CD14-positive monocyte (primary cell): ENCODE results near the gene MPRIP. TPM values are rescaled to one million over a fixed set of nuclear protein-coding genes. Genes with fewer than 3 reads are reported as not detected.

Source experiments
- DNase-seq, 3 donors: peaks; one replicate each; pipeline ENCODE4 v3.0.0-alpha.2; 2011 to 2022
- H2AFZ ChIP-seq: 2 replicates; pipeline ENCODE4 v1.6.0; 2012; ENCODE audit warnings: mild to moderate bottlenecking, low read depth, low read length, inconsistent platforms; ENCODE audit not compliant: insufficient read depth, poor library complexity, severe bottlenecking
- H3K27ac ChIP-seq, 2 donors: 1 replicate in 1 of 2; 2 replicates in 1 of 2; pipeline ENCODE4 v1.5.1; 2012 to 2013; ENCODE audit warnings: low read length in 2 of 2, control low read depth in 1 of 2, inconsistent platforms in 1 of 2, low read depth in 1 of 2, mild to moderate bottlenecking in 1 of 2
- H3K27me3 ChIP-seq, 2 donors: one replicate each; pipeline versions ENCODE4 v1.6.0 to v1.6.1; 2011 to 2013; ENCODE audit warnings: low read length in 2 of 2; ENCODE audit not compliant: control insufficient read depth in 2 of 2, insufficient read depth in 2 of 2
- H3K36me3 ChIP-seq, 2 donors: replicated peaks in 1 of 2; 1 replicate in 1 of 2; 2 replicates in 1 of 2; pipeline versions ENCODE4 v1.5.1 to v1.6.1; 2012 to 2013; ENCODE audit warnings: low read length in 2 of 2, control low read depth in 1 of 2, inconsistent platforms in 1 of 2, mild to moderate bottlenecking in 1 of 2; ENCODE audit not compliant: insufficient read depth in 2 of 2, control insufficient read depth in 1 of 2
- H3K4me1 ChIP-seq, 2 donors: 1 replicate in 1 of 2; 2 replicates in 1 of 2; pipeline versions ENCODE4 v1.5.1 to v1.6.1; 2012 to 2013; ENCODE audit warnings: low read length in 2 of 2, control low read depth in 1 of 2, inconsistent platforms in 1 of 2, mild to moderate bottlenecking in 1 of 2, moderate library complexity in 1 of 2; ENCODE audit not compliant: insufficient read depth in 2 of 2, control insufficient read depth in 1 of 2
- H3K4me2 ChIP-seq: replicated peaks from 2 replicates; pipeline ENCODE3; 2012; ENCODE audit warnings: low read length, moderate library complexity, mild to moderate bottlenecking; ENCODE audit not compliant: poor library complexity, severe bottlenecking; ENCODE audit errors: extremely low read depth
- H3K4me3 ChIP-seq, 3 experiments: fragments of 200-600 bp in 1 of 3; sonication (generic) in 1 of 3; replicated peaks in 1 of 3; 1 replicate in 2 of 3; 2 replicates in 1 of 3; pipeline ENCODE4 v1.5.1; 2011 to 2013; ENCODE audit warnings: low read length in 3 of 3, mild to moderate bottlenecking in 3 of 3, control low read depth in 2 of 3, low read depth in 2 of 3, inconsistent platforms in 1 of 3, moderate library complexity in 1 of 3
- H3K79me2 ChIP-seq: 2 replicates; pipeline ENCODE4 v1.6.0; 2012; ENCODE audit warnings: mild to moderate bottlenecking, control low read depth, inconsistent platforms, low read length, moderate library complexity; ENCODE audit not compliant: insufficient read depth
- H3K9ac ChIP-seq: 2 replicates; pipeline ENCODE4 v1.6.0; 2017; ENCODE audit warnings: low read length, mild to moderate bottlenecking; ENCODE audit not compliant: insufficient read depth, poor library complexity, severe bottlenecking
- H3K9me3 ChIP-seq, 2 donors: replicated peaks in 1 of 2; 1 replicate in 1 of 2; 2 replicates in 1 of 2; pipeline versions ENCODE4 v1.5.1 to v1.6.1; 2012 to 2013; ENCODE audit warnings: low read length in 2 of 2, control low read depth in 1 of 2; ENCODE audit not compliant: control insufficient read depth in 1 of 2, insufficient read depth in 1 of 2
- H4K20me1 ChIP-seq: 2 replicates; pipeline ENCODE4 v1.6.0; 2012; ENCODE audit warnings: mild to moderate bottlenecking, low read length, control low read depth, moderate library complexity; ENCODE audit not compliant: insufficient read depth
- H3K27ac Mint-ChIP-seq, 7 donors: one replicate each; pipeline ENCODE4 v1.8.0; 2020; ENCODE audit warnings: mild to moderate bottlenecking in 7 of 7, mixed read lengths in 7 of 7, moderate library complexity in 6 of 7, inconsistent platforms in 2 of 7
- H3K27me3 Mint-ChIP-seq, 3 donors: one replicate each; pipeline ENCODE4 v1.8.0; 2021 to 2022; ENCODE audit warnings: low read depth in 3 of 3, mild to moderate bottlenecking in 3 of 3, mixed read lengths in 3 of 3, moderate library complexity in 3 of 3, inconsistent platforms in 1 of 3
- H3K36me3 Mint-ChIP-seq, 2 donors: one replicate each; pipeline ENCODE4 v1.8.0; 2020; ENCODE audit warnings: mixed read lengths in 2 of 2, inconsistent platforms in 1 of 2, mild to moderate bottlenecking in 1 of 2
- H3K4me1 Mint-ChIP-seq: one replicate; pipeline ENCODE4 v1.8.0; 2020; ENCODE audit warnings: mild to moderate bottlenecking, mixed read lengths
- H3K4me3 Mint-ChIP-seq, 2 donors: one replicate each; pipeline ENCODE4 v1.8.0; 2020; ENCODE audit warnings: mild to moderate bottlenecking in 2 of 2, mixed read lengths in 2 of 2, moderate library complexity in 1 of 2
- H3K9me3 Mint-ChIP-seq, 7 donors: one replicate each; pipeline ENCODE4 v1.8.0; 2020 to 2022; ENCODE audit warnings: mixed read lengths in 7 of 7, mild to moderate bottlenecking in 6 of 7, moderate library complexity in 6 of 7, inconsistent platforms in 2 of 7
- WGBS: methylation state at CpG from one replicate; pipeline ENCODE4 v1.1.5; 2013; ENCODE audit warnings: missing lambda C conversion rate; ENCODE audit not compliant: insufficient coverage; 5-methylcytosine and 5-hydroxymethylcytosine counted together
- intact Hi-C, 2 donors: fragments of 100-400 bp; cut with micrococcal nuclease; formaldehyde crosslinking; loops; one replicate each; pipeline versions ENCODE4 v1.15.0 to v1.15.1; 2023
- polyA plus RNA-seq, 3 donors: library from polyadenylated mRNA; depleted of rRNA in 1 of 3; unstranded in 2 of 3; stranded (reverse) in 1 of 3; fragments of 300-500 nt in 2 of 3; fragments of >200 nt in 1 of 3; fragmentation: Illumina TruSeq in 2 of 3; gene quantifications; 1 replicate in 2 of 3; 2 replicates in 1 of 3; pipeline ENCODE4 v1.2.3, GENCODE V29; 2012 to 2021
- TF ChIP-seq, protein P1 (sequence below): fragments of 200-600 bp; IDR thresholded peaks from one replicate; pipeline ENCODE4 v1.8.0; 2022; ENCODE audit warnings: antibody characterized with exemption, mild to moderate bottlenecking

Gene MPRIP
- polyA plus RNA-seq, 3 donors: 2.0 to 48.7 (median 2.5) TPM

DNA sequence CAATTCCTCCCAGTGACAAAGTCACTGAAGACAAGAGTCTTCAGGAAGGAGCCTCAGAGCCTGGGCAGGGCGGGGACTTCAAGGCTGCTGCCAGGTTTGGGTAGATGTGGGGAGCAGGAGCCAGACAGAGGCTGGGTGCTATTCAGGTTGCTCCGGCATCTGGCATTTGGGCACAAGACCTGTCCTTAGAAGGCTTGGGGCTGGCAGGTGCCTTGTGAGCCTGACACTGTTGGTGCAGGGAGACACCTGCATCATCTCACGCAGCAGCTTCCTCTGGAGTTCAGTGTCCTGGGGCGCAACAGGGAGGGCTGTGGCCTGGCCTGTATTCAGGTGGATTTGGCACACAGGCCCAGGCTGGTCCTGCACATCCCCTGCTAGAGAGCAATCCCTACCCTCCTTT, 65.0 kb downstream of the MPRIP start:
- H4K20me1 ChIP-seq: peaks cover 65% of the 10 kb centered on the region
- H3K4me2 ChIP-seq: no peak overlapping the region
- 98% methylated on average over 4 of the region's 4 CpGs for WGBS
- Mint-ChIP-seq H3K9me3 (peaks cover 0 to 2% (median 0%) of the 10 kb centered on the region in 7 donors), H3K27ac (peak overlapping the region in 2 of 7 donors; percentile 6 to 37), H3K4me1 (peaks cover 24% of the 10 kb centered on the region), H3K4me3 (no peak overlapping the region), H3K27me3 (peaks cover 0 to 3% (median 0%) of the 10 kb centered on the region in 3 donors), H3K36me3 (peaks cover 10 to 22% of the 10 kb centered on the region in 2 donors)
- TF ChIP-seq, protein P1, sequence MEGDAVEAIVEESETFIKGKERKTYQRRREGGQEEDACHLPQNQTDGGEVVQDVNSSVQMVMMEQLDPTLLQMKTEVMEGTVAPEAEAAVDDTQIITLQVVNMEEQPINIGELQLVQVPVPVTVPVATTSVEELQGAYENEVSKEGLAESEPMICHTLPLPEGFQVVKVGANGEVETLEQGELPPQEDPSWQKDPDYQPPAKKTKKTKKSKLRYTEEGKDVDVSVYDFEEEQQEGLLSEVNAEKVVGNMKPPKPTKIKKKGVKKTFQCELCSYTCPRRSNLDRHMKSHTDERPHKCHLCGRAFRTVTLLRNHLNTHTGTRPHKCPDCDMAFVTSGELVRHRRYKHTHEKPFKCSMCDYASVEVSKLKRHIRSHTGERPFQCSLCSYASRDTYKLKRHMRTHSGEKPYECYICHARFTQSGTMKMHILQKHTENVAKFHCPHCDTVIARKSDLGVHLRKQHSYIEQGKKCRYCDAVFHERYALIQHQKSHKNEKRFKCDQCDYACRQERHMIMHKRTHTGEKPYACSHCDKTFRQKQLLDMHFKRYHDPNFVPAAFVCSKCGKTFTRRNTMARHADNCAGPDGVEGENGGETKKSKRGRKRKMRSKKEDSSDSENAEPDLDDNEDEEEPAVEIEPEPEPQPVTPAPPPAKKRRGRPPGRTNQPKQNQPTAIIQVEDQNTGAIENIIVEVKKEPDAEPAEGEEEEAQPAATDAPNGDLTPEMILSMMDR: no peak
- H3K79me2 ChIP-seq: no peaks in the 10 kb centered on the region
- H2AFZ ChIP-seq: no peak overlapping the region
- no peak overlapping the region for H3K9ac ChIP-seq
- H3K9me3 ChIP-seq: no peaks in the 10 kb centered on the region
- H3K4me3 ChIP-seq: no peak overlapping the region
- DNase-seq: no peak
- intact Hi-C loops: no loop called here
- H3K27me3 ChIP-seq: no peaks in the 10 kb centered on the region
- H3K27ac ChIP-seq: no peak overlapping the region
- peaks cover 0 to 9% of the 10 kb centered on the region in 2 donors for H3K36me3 ChIP-seq
- peaks cover 10 to 12% of the 10 kb centered on the region in 2 donors for H3K4me1 ChIP-seq

DNA sequence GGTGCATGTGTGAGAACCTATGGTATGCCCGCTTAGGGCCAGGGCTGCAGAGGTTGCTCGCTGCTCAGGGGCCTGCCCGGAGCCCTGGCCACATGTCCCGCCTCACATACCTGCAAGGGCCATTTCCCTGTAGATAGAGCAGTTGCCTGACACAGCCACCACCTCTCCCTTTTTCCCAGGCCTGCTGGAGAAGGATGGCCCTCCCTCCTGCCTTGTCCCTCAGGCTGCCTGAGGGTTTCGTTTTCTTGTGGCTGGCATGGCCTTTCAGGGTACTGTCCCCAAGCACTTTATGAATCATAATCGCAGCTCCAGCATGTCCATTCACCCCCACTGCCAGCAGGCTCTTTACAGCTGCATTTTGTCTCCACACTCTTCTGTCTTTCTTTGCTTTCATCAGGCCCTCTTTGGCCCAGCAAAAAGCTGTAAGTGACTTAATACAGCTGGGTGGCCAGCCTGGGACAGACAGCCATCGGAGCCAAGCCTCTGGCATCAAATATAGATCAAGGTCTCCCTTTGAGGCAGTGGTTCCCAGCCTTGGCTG, 65.7 kb downstream of the MPRIP start:
- no peaks in the 10 kb centered on the region for H3K79me2 ChIP-seq
- H3K36me3 ChIP-seq: peaks cover 0 to 9% of the 10 kb centered on the region in 2 donors
- peaks cover 10 to 17% of the 10 kb centered on the region in 2 donors for H3K36me3 Mint-ChIP-seq
- no peak overlapping the region for H2AFZ ChIP-seq
- intact Hi-C loops: no loop called here
- no peaks in the 10 kb centered on the region for H3K27me3 ChIP-seq
- no peak overlapping the region for H3K4me3 ChIP-seq
- H3K9me3 ChIP-seq: no peaks in the 10 kb centered on the region
- no peak overlapping the region for H3K9ac ChIP-seq
- H3K27me3 Mint-ChIP-seq: peaks cover 0 to 3% (median 0%) of the 10 kb centered on the region in 3 donors
- 96% methylated on average over 6 of the region's 7 CpGs for WGBS
- TF ChIP-seq, protein P1: no peak
- peaks cover 10 to 12% of the 10 kb centered on the region in 2 donors for H3K4me1 ChIP-seq
- no peak for DNase-seq
- peaks cover 69% of the 10 kb centered on the region for H4K20me1 ChIP-seq
- H3K9me3 Mint-ChIP-seq: peaks cover 0 to 2% (median 0%) of the 10 kb centered on the region in 7 donors
- H3K4me3 Mint-ChIP-seq: no peak overlapping the region
- no peak overlapping the region for H3K4me2 ChIP-seq
- H3K27ac ChIP-seq: no peak overlapping the region
- H3K4me1 Mint-ChIP-seq: peaks cover 24% of the 10 kb centered on the region
- H3K27ac Mint-ChIP-seq: peak overlapping the region in 1 of 7 donors; percentile 54
